Activated T-cell treated with anti-CD3 and anti-CD28 coated beads, Interleukin-2, amount 50 U/mL, for 1 hour (primary cell): ENCODE measurements around the gene ENG.
"Not testable (repeated sequence)": the region's sequence is repeated elsewhere in the genome, so short reads cannot be mapped to it uniquely, and the experiment has no call there.

Experiments used
- DNase-seq: peaks from one replicate; pipeline ENCODE4 v3.0.0-alpha.2; 2020

Gene ENG

DNA sequence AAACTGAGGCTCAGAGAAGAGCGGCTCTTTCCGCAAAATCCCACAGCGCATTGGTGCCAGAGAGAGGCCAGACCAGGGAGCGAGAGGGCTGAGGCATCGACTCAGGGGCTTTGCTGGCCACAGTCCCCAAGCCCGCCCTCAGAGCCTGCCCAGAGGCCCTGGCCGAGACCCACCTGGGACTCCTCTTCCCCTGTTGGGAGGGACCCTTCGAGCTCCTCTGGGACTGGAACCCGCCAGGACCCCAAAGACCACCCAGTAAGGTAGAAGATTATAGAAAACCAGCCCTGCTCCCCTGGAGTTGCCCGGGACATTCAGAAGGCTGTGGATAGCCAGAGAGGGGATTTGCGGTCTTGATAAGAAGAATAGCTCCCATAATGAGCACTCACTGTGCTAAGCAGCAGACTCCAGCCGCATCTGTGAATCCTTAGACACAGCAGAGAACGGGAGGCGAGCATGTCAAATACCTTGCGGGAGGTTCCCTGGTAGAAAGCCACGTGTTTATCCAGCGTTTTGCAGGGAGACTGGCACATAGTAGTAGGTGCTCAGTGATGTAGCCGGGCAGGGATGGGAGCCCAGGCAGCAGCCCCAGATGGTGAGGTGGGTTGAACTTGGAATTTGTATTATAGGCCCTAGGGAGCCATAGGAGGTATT, 23.7 kb upstream of the ENG start:
- no peak for DNase-seq

DNA sequence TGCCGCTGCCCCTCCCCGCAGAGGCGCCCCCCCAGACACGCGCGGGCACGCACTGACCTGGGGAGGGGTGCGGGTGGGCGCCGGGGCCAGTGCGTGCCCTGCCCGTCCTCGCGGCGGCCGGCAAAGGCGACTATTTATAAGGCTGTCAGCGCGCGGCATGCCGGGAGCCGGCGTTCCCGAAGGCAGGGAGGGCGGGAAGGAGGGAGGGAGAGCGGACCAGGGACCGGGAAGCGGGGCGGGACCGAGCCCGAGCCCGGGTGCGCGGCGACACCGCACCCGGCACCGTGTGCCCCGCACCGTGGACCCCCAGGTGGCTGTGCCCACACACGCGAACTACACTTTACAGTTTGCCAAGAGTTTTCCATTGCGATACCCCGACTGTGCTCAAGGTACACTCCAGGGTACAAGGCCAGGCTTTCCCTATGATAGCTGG, 23.1 kb upstream of the ENG start, which contains the start of gene AK1:
TSS of gene AK1 (minus strand) at position 110 of the 433 bp plus-strand sequence. CDS start 3,058 bp downstream, outside the sequence.
- no peak for DNase-seq

DNA sequence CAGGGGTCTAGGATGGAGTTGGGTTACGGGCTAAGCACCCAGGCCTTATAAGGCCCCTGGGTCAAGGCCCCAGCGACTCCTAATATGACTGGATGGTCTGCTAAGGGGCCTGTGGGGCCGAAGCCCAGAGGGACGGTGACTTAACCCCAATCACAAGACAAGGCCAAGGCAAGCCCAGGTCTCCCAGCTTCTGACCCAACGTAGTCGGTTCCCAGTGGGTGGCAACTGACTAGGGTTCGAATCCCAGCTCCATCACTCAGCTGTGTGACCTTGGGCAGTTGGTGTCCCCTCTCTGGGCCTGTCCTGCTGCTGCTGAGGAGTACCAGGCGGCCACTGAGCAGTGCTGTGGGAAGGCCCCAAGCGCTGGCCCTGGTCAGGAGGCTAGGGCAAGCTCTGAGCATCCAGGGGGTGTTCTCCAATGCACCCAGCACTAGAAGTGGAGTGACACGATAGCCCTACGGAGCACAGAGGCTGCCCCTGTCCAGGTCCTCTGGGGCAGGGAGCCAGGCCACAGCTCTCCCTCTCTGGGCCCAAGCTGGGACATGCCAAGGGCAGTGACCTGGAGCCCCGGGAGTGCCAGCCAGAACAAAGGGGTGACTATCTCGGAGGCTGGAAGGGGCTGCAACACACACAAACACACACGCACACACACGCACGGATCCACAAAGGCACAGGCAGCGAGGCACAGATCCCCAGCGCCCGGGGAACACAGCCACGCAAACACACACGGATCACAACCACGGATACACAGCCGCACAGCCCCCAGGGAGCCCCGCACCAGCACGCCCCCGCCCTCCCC, 22.5 kb upstream of the ENG start:
- no peak for DNase-seq

DNA sequence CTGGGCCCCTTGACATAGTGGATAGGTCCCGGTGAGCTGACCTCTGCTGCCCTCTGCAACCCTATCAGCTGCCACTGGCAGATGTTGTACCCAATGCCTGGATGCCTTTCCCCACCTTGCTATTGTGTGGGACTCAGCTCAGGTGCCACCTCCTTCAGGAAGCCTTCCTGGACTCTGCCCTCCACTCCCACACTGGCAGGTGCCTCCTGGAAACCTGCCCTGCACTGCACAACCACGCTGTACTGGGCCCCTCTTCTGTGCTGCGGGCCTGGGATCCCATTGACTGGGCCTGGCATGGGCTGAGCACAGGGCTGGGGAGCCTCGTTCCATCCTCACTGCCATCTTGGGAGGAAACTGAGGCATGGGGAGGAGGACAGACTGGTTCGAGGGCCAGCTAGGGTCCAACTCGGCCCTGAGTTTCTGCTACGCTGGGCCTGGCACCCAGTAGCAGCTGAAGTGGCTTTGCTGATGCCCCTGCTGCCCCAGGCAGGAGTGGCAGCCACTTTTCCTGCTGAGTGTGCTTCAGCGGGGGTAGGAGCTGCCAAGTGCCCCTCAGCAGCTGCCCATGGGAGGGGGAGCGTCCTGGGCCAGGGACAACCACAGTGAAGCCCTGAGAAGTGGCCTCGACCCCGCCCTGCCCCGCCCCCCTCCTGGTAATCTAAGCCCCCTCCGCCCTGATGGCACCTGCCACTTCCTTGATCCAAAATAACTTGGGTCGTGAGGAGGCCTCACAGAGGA, 21.7 kb upstream of the ENG start:
- no peak for DNase-seq

DNA sequence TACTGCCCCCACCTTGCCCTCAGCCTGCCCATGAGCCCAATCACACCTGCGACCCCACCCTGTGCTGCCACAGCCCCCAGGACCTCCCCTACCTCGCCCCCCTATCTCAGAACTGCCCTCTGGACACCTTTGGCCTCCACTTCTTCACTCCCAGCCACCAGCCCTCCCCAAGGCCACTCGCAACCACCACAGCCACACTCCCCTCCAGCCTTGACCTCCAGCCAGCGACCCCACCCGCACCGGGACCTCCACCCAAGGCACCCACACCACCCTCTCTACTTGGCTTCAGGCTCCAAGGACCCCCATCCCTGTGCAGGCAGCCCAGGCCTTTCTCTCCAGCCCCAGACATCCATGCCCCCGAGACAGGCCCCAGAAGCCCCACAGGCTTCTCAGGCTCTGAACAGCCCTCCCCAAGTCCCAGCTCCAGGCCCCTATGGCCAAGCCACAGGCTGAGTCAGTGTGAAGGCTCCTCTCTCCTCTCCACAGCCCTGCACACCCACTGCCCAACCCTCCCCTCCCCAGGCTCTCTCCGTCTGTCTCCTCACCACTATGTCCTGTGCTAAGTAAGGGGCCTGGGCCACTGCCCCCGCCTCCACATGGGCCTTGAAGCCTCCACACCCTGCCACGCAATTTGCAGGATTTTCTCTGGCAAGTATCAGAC, 21.0 kb upstream of the ENG start:
- no peak for DNase-seq

DNA sequence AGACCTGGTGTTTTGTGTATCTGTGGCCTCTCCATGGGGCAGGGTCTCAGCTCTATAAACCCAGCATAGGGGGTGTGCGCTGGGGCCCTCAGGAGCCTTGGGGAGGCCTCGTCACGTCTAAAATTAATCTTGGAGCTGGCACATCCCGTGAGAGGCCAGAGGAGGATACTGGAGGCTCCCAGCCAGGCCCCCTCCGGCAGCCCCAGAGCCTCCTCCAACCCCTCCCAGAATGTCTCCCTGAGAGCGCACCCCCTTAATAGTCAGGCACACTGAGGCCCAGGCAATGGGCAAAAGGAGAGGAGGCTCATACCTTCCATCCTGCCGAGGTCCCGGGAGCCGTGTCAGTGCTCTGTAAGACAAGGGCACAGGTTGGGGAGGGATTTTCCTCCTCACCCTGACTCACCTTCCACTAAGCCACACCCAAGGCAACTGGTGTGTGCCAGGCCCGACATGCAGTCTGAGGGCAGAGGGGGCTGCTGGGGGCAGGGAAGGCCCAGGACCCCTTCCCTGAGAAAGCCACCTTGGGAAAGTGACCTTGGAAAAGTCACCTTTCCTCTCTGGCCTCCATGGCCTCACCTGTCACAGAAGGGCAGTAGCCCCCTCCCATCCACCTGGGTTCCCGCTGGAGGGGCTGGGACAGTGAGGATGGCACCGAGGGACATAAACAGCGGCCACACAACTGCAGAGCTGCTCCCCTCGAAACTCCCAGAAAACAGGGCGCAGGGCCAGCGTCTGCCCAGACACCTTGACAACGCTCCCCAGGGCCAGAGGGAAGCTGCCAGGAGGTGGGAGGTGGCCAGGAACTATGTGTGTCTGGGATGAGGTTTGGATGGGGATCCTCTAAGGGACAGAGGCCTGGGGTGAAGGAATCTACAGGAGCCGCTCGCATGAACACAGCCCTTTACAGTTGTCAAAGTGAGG, 20.1 kb upstream of the ENG start:
- DNase-seq: no peak

DNA sequence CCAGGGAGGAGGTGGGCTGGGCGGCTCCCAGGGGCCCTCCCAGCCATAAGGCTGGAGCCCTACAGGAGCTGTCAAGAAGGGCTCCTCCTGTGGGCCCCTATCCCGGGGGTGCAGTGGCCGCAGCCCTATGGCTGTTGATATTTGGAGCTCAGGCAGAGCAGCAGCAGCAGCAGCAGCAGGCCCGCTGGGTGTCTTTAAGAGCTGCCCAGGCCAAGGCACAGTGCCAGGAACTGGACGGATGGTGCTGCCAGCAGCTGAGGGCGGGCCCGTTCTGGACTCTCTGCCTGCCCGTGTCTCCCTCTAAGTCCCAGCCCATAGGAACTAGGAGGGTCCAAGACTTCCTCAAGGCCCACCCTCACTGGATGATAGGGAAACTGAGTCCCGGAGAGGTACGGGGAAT, 19.4 kb upstream of the ENG start:
- DNase-seq: no peak

DNA sequence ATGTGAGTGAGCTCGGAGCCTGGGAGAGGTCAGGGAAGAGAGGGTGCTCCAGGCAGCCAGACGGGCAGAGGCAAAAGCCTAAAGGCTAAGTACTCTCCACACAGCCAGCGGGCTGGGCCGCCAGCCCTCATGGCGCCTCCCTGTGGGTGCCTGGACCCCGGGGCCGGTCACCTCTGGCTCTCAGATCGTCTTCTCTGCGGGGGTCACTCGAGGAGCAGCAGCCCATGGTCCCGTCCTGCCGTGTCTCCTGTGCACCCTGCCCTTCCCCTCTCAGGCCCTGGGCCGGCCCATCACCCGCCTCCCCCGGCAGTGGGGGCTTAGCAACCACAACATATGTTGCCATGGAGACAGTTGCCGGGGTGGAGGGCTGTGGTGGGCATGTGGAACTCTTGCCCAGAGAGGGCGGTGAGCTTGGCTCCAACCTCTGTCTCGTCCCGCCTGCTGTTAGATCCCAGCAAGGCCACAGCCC, 18.8 kb upstream of the ENG start:
- DNase-seq: no peak

DNA sequence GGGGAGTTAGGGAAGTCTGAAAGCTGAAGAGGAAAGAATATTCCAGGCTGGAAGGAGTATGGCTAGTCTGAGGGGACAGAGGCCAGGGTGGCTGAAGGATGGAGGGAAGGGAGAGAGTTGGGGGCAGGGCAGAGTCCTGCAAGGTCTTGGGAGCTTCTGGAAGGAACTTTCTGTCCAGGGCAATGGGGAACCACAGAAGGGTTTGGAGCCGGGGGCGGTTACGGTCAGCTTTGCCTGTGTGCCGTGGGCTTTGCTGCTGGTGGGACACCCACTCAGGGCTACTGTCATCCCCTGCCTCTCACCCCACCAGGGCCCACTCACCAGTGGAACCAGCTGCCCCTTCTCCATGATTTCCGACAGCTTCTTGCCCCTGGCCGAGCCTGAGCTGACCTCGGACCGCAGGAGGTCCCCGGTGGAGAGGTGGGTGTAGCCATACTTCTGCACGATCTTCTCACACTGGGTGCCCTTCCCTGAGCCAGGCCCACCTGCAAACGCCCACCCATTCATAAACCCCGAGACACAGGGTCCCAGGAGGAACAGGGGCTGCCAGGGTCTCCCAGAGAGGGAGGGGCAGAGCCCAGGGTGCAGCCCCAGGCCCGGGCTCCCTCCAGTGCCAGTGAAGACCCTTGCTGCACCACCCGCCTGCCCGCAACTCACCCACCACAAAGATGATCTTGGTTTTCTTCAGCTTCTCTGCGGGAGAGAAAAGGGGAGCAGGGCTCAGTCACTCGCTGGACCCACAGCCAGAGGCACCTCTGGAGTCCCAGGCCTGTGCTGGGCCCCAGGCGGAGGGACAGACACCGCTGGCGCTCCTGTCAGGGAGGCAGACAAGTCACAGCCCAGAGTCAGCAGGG, 18.1 kb upstream of the ENG start:
- no peak for DNase-seq

DNA sequence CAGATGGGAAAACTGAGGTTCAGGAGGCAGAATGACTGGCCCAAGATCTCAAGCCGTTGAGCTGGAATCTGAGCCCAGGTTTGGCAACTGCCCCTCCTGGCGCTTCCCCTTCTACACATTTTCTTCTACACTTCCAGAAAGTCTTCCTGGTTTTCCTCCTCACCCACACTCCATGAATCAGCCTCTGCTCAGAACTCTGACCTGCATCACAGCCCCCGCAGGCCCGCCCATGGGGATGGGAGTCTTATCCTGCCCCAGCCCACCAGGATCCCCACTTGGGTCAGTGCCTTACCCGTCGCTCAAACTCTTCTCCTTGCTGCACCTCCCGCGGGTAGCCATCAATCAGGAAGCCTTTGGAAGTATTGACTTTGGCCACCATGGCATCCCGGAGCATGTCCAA, 17.1 kb upstream of the ENG start:
- no peak for DNase-seq

DNA sequence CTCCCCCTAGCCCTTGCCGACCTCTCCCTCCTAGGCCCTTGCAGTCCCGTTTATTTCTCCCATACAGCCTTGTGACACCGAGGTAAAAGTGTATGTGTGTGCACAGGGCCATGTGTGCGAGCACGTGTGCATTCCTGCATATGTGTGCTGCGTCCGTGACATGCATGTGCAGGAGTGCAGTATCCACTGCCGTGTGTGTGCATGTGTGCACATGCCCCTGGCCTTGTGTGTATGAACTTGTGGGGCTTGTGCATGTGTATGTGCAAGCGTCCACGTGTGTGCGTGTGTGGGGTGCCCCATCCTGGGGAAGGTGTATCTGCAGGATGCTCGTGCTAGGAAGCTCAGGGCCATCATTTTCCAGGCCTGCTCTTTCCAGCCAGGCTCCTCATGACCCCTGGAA, 16.4 kb upstream of the ENG start:
- DNase-seq: no peak

DNA sequence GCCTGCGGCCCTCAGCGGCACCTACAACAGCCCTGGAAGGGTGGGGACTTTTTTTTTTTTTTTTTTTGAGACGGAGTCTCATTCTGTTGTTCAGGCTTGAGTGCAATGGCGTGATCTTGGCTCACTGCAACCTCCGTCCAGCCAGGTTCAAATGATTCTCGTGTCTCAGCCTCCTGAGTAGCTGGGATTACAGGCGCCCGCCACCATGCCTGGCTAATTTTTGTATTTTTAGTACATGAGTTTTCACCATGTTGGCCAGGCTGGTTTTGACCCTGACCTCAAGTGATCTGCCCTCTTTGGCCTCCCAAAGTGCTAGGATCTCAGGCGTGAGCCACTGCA, 15.7 kb upstream of the ENG start:
- DNase-seq: not testable (repeated sequence)

DNA sequence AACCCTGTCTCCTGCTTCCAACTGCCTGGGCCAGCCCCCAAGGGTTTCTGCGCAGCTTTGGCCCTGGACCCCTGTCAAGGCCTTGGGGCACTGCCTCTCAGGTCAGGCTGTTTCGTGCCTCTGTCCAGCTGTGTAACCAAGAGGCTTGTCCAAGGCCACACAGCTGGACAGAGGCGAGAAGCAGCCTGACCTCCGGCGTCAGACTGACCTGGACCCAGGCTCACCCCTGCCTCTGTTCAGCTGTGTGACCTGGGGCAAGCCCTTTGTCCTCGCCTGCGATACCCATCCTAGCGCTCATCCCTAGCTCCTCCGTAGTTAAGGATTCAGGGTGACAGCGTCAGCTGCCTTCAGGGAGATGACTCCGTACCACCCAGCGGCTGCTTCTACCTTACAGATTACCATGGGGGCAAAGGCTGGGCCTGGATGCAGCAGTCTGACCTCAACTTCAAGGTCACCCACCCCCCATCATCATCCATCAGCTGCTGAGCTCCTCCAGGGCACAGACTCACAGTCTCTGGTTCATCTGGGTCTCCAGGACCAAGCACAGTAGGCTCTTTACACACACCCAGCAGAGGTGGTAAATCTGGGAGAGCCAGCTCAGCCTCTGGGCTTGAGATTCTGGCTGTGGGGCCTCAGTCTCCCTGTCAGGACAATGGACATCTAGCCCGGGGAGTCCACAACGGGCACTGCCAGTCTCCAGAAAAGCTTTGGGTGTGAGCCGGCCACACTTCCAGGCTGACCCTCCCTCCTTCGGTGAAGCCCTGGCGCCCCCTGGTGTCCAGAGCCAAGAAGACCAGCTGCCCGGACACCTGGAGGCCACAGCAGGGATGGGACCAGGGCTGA, 15.1 kb upstream of the ENG start:
- peak; percentile 79 for DNase-seq

DNA sequence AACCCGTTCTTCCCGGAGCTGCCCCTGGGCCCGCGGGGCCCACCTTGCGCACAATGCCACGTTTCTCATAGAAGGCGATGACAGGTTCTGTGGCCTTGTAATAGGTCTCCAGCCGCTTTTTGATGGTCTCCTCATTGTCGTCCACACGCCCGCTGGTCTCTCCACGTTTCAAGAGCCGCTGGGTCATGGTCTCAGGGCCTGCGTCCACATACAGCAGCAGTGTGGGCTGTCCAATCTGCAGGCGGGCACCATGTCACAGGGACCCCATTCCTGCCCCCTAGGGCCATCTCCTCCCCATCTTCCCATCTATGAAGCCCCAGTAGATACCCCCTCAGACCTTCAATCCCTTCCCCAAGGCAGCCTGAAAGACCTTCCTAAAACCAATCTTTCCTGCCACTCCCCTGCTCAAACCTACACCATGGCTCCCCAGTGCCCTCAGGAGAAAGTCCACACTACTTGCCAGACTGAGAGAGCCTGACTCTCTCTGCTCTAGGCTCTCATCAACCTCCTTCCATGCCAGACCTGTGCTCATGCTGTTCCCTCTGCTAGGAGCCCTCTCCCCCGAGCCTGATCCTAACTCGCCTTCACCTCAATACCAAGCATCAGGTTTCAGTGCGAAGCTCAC, 13.9 kb upstream of the ENG start:
- DNase-seq: no peak

DNA sequence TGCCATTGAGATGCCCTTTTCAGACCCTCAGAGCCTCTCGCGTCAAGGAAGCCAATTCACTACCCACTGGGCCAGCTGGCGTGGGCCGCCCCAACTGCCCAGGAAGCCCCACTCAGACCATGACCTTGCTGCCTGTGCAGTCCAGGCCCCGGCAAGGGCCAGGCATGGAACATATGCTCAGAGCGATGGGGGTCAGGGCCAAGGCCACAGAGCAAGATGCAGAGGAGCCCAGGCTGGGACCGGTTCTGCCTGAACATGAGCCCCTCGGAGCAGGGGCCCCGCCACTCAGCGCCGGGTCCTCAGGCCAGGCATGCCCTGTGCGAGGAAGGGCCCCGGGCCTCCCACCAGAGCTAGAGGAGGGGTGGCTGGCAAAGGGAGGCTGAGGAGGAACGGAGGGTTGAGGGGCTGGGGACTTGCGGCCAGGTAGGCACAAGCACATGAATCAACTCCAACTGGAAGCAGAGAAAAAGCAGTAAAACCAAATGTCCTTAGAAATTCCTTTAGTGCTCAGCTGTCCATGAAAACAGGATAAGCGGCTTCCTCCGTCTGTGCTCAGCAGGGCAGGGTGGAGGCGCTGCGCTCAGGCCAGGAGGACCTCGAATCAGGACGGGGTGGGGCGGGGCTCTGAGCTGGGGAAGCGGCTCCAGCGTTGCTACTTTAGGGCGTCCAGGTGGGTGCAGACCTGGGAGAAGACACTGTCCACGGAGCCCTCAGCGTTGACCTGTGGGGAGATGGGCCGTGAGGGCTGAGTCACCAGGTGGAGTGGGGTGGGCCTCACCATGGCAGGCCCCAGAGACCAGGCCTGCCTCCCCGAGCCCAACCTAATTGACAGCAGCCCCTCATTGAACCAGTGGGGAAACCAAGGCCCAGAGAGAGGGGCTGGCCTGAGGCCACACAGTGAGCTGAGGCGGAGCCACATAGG, 13.2 kb upstream of the ENG start:
- no peak for DNase-seq

DNA sequence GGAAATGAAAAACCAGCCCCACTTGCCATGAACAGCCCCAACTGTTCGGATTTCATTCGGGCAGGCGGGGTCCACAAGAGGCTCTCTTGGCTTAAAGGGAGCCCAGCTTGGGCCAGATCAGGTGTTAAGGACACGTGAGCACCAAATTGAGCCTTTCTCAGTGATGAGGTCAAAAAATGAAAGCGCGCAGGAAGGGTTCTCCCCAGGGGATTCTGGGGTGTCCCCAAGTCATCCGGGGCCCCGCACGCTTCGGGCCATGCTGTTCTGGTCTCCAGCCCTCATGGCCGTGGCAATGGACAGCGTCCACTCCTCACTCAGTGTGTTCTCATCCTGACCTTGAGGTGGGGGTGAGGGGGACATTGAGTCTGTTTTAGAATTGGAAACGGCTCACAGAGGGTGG, 12.1 kb upstream of the ENG start:
- no peak for DNase-seq

DNA sequence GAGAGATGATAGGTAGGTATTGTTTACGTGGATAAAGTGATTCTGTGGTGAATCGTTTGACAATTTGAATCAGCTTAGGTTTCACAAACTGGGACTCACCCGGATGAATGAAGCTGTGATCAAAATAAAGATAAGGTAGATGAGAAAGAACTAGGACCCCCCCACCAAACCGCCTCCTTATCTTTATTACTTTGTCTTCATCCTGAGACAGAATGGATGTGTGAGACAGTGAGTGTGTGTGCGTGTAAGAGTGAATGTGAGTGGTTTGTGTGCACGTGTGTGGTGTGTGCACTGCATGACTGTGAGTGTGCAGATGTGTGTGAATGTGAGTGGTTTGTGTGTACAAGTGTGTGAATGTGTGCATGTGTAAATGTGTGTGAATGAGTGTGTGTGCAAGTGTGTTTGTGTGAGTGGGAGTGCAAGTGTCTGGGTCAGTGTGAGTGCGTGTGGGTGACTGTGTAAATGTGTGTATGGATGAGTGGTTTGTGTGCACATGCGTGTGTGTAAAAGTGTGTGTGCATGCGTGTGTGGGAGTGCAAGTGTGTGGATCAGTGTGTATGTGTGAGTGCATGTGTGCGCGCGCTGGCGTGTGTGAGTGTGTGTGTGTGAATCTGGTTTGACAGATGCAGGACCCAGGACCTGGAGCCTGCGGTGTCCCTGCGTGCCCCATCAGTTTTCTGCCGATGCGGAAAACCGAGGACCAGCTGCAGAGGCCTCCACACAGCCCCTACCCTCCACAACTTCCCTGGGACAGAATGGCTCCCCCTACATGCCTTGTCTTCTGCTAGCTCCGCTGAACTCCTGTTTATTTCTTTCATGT, 11.4 kb upstream of the ENG start:
- no peak for DNase-seq

DNA sequence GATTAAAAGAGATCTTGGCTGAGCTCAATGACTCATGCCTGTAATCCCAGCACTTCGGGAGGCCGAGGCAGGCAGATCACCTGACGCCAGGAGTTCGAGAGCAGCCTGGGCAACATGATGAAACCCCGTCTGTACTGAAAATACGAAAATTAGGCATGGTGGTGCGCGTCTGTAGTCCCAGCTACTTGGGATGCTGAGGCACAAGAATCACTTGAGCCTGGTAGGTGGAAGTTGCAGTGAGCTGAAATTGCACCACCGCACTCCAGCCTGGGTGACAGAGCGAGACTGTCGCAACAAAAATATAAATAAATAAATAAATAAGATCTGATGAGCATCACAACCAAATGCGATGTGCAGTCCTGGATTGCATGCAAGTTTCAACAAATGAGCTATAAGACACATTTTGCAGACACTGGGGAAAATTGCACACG, 8.7 kb upstream of the ENG start:
- no peak for DNase-seq
